ENCODE data around the gene BRD1.
A peak's percentile ranks its signal among the peaks of the same experiment; 100 is the strongest.

The BRD1 gene

DNA sequence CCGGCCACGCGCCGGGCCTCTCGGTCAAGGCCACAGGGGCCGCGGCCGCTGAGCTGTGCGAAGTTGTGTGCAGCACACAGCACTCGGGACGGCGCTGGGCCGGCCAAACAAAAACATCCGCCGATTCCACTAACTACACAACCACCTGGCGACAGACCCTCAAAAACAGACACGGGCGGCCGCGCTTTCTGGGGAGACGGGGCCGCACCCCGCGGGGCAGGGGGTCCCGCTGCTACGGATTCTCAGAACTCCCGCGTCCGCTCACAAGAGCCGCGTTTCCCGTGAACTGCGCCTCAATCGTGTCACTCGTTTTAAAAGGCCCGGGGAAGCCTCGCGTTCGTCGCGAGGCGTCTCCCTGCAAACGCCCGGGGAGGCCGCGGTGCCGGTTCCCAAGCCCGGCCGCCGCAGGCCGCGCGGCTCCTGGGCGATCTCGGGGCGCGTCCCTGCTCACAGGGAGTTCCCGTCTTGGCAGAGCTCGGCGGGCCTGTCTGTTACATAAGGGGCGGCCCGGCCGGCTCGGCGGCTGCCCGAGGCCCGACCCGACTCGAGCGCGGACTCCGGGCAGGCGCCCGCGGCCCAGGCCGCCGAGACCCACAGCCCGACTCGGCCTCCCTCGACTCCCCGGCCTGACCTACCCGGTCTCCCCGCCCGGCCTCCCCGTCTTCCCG lies 936 bp downstream of the BRD1 start:
- ChIA-PET POLR2A (interaction anchor here (0.5 to 0.9 kb wide), 2 partner anchors 10 to 14 kb away, joined by 3 to 4 read pairs; no protein-coding TSS in a partner anchor), CTCF (no interaction called here)
- H3K4me3 ChIP-seq (ENCODE audit: low read depth, low read length) = peak overlapping the region; percentile 72
- no peak for DNase-seq (ENCODE audit: low read depth, low spot score)
- TF ChIP-seq, protein P1, sequence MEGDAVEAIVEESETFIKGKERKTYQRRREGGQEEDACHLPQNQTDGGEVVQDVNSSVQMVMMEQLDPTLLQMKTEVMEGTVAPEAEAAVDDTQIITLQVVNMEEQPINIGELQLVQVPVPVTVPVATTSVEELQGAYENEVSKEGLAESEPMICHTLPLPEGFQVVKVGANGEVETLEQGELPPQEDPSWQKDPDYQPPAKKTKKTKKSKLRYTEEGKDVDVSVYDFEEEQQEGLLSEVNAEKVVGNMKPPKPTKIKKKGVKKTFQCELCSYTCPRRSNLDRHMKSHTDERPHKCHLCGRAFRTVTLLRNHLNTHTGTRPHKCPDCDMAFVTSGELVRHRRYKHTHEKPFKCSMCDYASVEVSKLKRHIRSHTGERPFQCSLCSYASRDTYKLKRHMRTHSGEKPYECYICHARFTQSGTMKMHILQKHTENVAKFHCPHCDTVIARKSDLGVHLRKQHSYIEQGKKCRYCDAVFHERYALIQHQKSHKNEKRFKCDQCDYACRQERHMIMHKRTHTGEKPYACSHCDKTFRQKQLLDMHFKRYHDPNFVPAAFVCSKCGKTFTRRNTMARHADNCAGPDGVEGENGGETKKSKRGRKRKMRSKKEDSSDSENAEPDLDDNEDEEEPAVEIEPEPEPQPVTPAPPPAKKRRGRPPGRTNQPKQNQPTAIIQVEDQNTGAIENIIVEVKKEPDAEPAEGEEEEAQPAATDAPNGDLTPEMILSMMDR (IDR thresholded peaks at IDR 0.05; ENCODE audit: insufficient read depth, low read length, missing control alignments) = no peak

DNA sequence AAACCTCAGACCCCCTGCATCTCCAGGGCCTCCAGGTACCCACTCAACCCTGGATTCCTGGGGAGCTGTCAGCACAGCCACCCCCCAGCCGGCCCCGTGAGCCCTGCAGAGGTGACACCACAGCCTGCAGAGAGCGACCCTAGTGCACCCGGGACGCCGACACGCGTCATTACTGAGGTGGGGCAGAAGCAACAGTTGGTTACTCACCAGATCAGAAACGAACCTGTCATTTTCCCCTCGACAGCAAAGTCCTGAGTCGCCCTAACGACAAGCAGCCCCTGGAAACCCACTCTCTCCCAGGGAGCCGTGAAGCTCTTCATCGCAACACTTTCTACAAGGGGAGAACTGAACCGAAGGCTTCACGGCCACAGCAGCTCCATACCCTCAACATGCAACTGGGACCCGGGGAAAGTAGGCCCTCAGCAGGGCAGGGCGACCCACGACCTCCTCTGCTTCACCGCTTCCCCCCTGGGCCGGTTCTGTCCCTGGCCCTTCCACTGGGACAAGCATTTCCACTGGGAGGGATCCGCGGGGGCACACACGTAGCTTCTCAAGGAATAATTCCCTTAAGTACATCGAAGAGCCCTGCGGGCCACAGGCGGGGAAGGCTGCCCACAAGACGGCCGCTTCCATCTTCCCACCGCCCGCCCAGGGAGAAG lies 1.6 kb downstream of the BRD1 start:
- ChIA-PET POLR2A (interaction anchor here (0.5 to 0.9 kb wide), 2 partner anchors 9 to 13 kb away, joined by 3 to 4 read pairs; no protein-coding TSS in a partner anchor), CTCF (interaction anchor here (1.2 kb wide), 1 partner anchor 17 kb away, joined by 4 read pairs; no protein-coding TSS in a partner anchor)
- DNase-seq (ENCODE audit: low read depth, low spot score) = no peak
- TF ChIP-seq, protein P1 (IDR thresholded peaks at IDR 0.05; ENCODE audit: insufficient read depth, low read length, missing control alignments) = no peak
- H3K4me3 ChIP-seq (ENCODE audit: low read depth, low read length) = peak overlapping the region; percentile 72

DNA sequence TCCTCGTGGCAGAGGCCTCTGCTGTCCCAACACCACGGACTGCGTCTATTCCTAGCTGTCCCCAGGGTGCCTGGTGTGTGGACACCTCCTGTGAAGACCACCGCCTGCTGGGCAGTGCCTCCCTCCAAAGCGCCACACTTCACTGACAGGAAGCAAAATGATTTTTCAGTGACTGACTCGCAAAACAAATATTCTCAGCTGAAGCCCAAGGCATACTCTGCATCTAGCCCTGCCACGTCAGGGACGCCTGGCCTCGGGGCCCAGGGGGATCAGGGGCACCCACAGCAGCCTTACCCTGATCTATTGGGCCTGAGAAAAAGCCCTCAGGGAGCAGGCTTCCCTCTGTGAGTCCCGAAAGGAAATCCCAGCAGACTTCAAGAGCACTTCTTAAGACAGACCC lies 2.2 kb downstream of the BRD1 start:
- no peak for DNase-seq (ENCODE audit: low read depth, low spot score)
- CTCF ChIA-PET = interaction anchor here (1.2 kb wide), 1 partner anchor 16 kb away, joined by 4 read pairs; no protein-coding TSS in a partner anchor
- H3K4me3 ChIP-seq (ENCODE audit: low read depth, low read length) = peak overlapping the region; percentile 72
- POLR2A ChIA-PET = interaction anchor here (0.6 to 0.7 kb wide), 2 partner anchors 8 to 13 kb away, joined by 3 read pairs; no protein-coding TSS in a partner anchor
- TF ChIP-seq, protein P1 (IDR thresholded peaks at IDR 0.05; ENCODE audit: insufficient read depth, low read length, missing control alignments) = no peak

DNA sequence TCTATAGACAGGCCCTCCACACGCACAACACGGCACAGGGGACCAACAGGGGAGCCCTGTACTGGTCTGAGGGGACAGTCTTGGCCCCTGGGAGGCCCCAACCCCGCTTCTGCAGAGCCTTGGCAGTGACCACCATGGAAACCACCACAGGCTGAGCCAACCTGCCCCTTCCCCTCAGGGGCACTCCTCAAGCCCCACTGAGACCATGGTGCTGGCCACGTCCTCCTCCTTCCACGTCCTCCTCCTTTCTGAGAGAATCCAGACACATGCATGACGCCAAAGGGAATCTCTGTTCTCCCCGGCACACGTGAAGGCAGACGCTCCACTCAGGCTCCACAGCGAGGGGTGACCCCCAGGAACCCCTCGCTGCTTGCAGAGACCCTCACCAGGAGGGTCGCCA lies 2.7 kb downstream of the BRD1 start:
- CTCF ChIA-PET = interaction anchor here (1.2 kb wide), 1 partner anchor 15 kb away, joined by 4 read pairs; no protein-coding TSS in a partner anchor
- TF ChIP-seq, protein P1 (IDR thresholded peaks at IDR 0.05; ENCODE audit: insufficient read depth, low read length, missing control alignments) = no peak
- no peak for DNase-seq (ENCODE audit: low read depth, low spot score)
- POLR2A ChIA-PET = interaction anchor here (0.6 to 0.7 kb wide), 2 partner anchors 8 to 13 kb away, joined by 3 read pairs; no protein-coding TSS in a partner anchor
- H3K4me3 ChIP-seq (ENCODE audit: low read depth, low read length) = peak overlapping the region; percentile 8

DNA sequence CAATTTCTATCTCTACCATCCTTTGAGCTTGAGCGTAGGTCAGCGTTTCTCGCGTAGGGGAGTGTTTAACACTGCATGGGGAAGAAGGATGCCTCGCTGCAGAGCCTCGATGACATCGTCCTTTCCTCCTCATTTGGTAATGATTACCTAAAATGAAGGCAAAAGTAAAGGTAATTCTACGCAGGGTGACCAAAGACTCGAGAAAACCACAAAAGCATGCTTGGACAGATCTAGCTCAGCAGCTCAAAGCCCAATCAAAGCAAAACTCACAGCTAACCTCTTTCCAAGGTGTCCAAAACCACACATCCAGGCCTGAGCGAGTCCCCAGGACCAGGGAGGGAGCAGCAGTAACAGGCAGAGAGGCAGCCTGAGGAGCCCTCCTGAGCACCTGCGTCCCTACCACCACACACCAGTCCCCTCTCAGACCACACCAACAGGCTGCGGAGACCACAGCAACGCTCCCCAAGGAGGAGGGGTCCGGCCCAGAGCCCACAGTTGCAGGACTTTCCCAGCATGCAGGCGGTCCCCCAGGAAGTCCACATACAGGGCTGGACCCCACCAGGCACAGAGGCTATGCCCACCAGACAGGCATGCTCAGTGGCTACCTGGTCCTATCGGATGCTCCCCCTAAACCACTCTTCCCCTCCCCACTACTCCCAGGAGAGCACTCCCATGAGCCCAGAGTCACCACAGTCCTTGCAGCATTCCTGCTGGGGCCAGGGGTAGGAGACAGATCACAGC lies 3.3 kb downstream of the BRD1 start:
- TF ChIP-seq, protein P1 (IDR thresholded peaks at IDR 0.05; ENCODE audit: insufficient read depth, low read length, missing control alignments) = no peak
- CTCF ChIA-PET = no interaction called here
- no peak for DNase-seq (ENCODE audit: low read depth, low spot score)

More for the DNA sequence above, 3.3 kb downstream of the BRD1 start:
- POLR2A ChIA-PET = no interaction called here
- H3K4me3 ChIP-seq (ENCODE audit: low read depth, low read length) = 0 out of 2 replicates have a peak overlapping the region, but pooled peaks have one; percentile 8
